ENCODE measurements around the gene PROB1. TPM values are rescaled to one million over a fixed set of nuclear protein-coding genes. Genes with fewer than 3 reads are reported as not detected.
A peak's percentile ranks its signal among the peaks of the same experiment; 100 is the strongest.

The PROB1 gene
- total and polyA plus RNA-seq, 9 of the 15 experiments (the other 6 are each of a cell fraction or from before 2014, with no cell fraction given): 0.01 to 1.8 (median 0.47) TPM

DNA sequence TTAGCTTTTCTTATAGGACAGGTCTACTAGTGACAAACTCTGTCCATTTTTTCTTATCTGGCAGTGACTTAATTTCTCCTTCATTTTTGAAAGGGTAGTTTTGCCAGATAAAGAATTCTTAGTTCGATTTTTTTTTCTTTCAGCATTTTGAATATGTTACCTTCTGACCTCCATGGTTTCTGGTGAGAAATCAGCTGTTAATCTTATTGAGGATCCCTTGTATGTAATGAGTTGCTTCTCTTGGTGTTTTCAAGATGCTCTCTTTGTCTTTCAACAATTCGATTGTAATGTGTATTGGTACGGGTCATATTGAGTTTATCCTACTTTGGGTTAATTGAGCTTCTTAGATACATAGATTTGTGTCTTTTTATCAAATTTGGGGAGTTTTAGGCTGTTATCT is 40.7 kb downstream of the PROB1 start:
- Histone ChIP-seq H3K27ac (ENCODE audit: extremely low read depth, low read depth, low read length) (no peak overlapping the region), H3K79me2 (ENCODE audit: control insufficient read depth, insufficient read depth, low read length) (peaks cover 95% of the 10 kb centered on the region), H3K4me2 (ENCODE audit: insufficient read depth, low read length) (no peak overlapping the region), H2AFZ (ENCODE audit: low read depth, low read length) (no peak overlapping the region), H3K9me1 (ENCODE audit: control insufficient read depth, insufficient read depth, low read length) (no peaks in the 10 kb centered on the region), H3K9me3 (replicated peaks; ENCODE audit: control insufficient read depth, insufficient read depth, low read depth, low read length) (no peaks in the 10 kb centered on the region; the same call in 1 of the 2 replicates), H3K36me3 (ENCODE audit: control insufficient read depth, insufficient read depth, low read length) (peaks cover 44% of the 10 kb centered on the region), H4K20me1 (replicated peaks; ENCODE audit: control insufficient read depth, insufficient read depth, low read length) (0 out of 2 replicates have a peak, but pooled peaks cover 7% of the 10 kb centered on the region), H3K27me3 (ENCODE audit: control insufficient read depth in 2 of 2, insufficient read depth in 2 of 2, low read length in 2 of 2) (no peaks in the 10 kb centered on the region), H3K4me3 (no peak overlapping the region), H3K9ac (ENCODE audit: insufficient read depth in 1 of 2, low read depth in 2 of 2, low read length in 2 of 2) (no peak overlapping the region), H3K4me1 (replicated peaks in 1 of 2; ENCODE audit: control insufficient read depth in 2 of 2, insufficient read depth in 2 of 2, low read length in 2 of 2) (no peaks in the 10 kb centered on the region)
- ChIA-PET CTCF (ENCODE audit: low intra/inter-chr PET ratio) (no interaction called here), POLR2A (interaction anchor here (0.6 kb wide), 1 partner anchor 38 kb away, joined by 3 read pairs; no protein-coding TSS in a partner anchor)
- in situ Hi-C loops (cut with MboI): no loop called here
- no peak for FAIRE-seq
- DNase-seq (ENCODE audit: extremely low read depth in 1 of 4, low spot score in 3 of 4): no peak
- WGBS (ENCODE audit: insufficient coverage, low coverage, missing lambda C conversion rate): 81% methylated on average over 3 of the region's 3 CpGs
- intact Hi-C loops (cut with micrococcal nuclease): no loop called here
- no TSS peak for BruUV-seq (replicated peaks)
- ATAC-seq: no peak
- TF ChIP-seq DACH1 (IDR thresholded peaks at IDR 0.05; ENCODE audit: partially characterized antibody): peak; percentile 29
- TF ChIP-seq EP400 (IDR thresholded peaks at IDR 0.05): no peak
- no peak for TF ChIP-seq BRD9 (IDR thresholded peaks at IDR 0.05; ENCODE audit: low read depth, partially characterized antibody)
- TF ChIP-seq TRIM28 (IDR thresholded peaks at IDR 0.05): 0 out of 2 replicates have a peak, but pooled peaks have one; percentile 63
- TF ChIP-seq, protein P1, sequence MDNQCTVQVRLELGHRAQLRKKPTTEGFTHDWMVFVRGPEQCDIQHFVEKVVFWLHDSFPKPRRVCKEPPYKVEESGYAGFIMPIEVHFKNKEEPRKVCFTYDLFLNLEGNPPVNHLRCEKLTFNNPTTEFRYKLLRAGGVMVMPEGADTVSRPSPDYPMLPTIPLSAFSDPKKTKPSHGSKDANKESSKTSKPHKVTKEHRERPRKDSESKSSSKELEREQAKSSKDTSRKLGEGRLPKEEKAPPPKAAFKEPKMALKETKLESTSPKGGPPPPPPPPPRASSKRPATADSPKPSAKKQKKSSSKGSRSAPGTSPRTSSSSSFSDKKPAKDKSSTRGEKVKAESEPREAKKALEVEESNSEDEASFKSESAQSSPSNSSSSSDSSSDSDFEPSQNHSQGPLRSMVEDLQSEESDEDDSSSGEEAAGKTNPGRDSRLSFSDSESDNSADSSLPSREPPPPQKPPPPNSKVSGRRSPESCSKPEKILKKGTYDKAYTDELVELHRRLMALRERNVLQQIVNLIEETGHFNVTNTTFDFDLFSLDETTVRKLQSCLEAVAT (IDR thresholded peaks at IDR 0.05): no peak
- peak in 1 of 2 experiments; percentile 86; a peak in 2 of 3 replicates for TF ChIP-seq CBX3 (IDR thresholded peaks at IDR 0.05; ENCODE audit: borderline replicate concordance in 1 of 2, low read length in 2 of 2)
